HG02571 (cell line): ENCODE measurements around the gene NTSR2.

Experiments
- ATAC-seq: cut with Tn5 transposase; IDR thresholded peaks from one replicate; pipeline ENCODE4 v1.9.1; 2021; ENCODE audit warnings: mild to moderate bottlenecking, moderate library complexity; ENCODE audit not compliant: unreplicated experiment

The NTSR2 gene

GRCh38 chr2:11630855-11631254 is 39.1 kb downstream of the NTSR2 start:
- ATAC-seq: no peak

GRCh38 chr2:11629851-11630250 is 40.1 kb downstream of the NTSR2 start:
- no peak for ATAC-seq

- no peak for ATAC-seq
These were observed 40.8 kb downstream of the NTSR2 start for GRCh38 chr2:11629215-11629614.

GRCh38 chr2:11628675-11629074 is 41.3 kb downstream of the NTSR2 start:
- ATAC-seq: no peak

GRCh38 chr2:11625671-11626070 is 44.3 kb downstream of the NTSR2 start:
- ATAC-seq: no peak

- no peak for ATAC-seq
These were observed 45.1 kb downstream of the NTSR2 start for GRCh38 chr2:11624893-11625292.

GRCh38 chr2:11622611-11623010 is 47.4 kb downstream of the NTSR2 start:
- no peak for ATAC-seq

- no peak for ATAC-seq
These were observed 48.6 kb downstream of the NTSR2 start for GRCh38 chr2:11621410-11621809.

GRCh38 chr2:11618708-11619062 is 51.3 kb downstream of the NTSR2 start:
- no peak for ATAC-seq

- ATAC-seq: no peak
These were observed 51.8 kb downstream of the NTSR2 start for GRCh38 chr2:11617984-11618707.

- ATAC-seq: no peak
These were observed 52.5 kb downstream of the NTSR2 start for GRCh38 chr2:11617527-11617926.

GRCh38 chr2:11616851-11617415 is 53.1 kb downstream of the NTSR2 start:
- no peak for ATAC-seq

- ATAC-seq: no peak
These were observed 53.8 kb downstream of the NTSR2 start for GRCh38 chr2:11616097-11616687.

GRCh38 chr2:11615209-11615608 is 54.8 kb downstream of the NTSR2 start:
- no peak for ATAC-seq

GRCh38 chr2:11613297-11613696 is 56.7 kb downstream of the NTSR2 start:
- ATAC-seq: no peak

- no peak for ATAC-seq
These were observed 57.3 kb downstream of the NTSR2 start for GRCh38 chr2:11612553-11613215.

- no peak for ATAC-seq
These were observed 58.7 kb downstream of the NTSR2 start for GRCh38 chr2:11611251-11611650.

GRCh38 chr2:11610624-11611242 is 59.3 kb downstream of the NTSR2 start:
- no peak for ATAC-seq
